K562 (cell line): ENCODE results near the gene C6orf47. TPM values are rescaled to one million over a fixed set of nuclear protein-coding genes. Genes with fewer than 3 reads are reported as not detected.

ENCODE experiments used
- DACH1 ChIP-seq: fragments of 450-650 bp; IDR thresholded peaks from 2 replicates; pipeline ENCODE4 v1.6.1; 2018; ENCODE audit not compliant: partially characterized antibody
- NFRKB ChIP-seq: fragments of 450-650 bp; IDR thresholded peaks from 2 replicates; pipeline ENCODE4 v1.6.1; 2016; ENCODE audit warnings: low read depth
- PTTG1 ChIP-seq: fragments of 450-650 bp; IDR thresholded peaks from 2 replicates; pipeline ENCODE4 v1.6.1; 2016; ENCODE audit warnings: low read depth, mild to moderate bottlenecking, missing genetic modification characterization, missing compliant biosample characterization
- SIX5 ChIP-seq, 2 experiments: IDR thresholded peaks; 2 replicates each; pipeline ENCODE4 v1.6.1; 2011; ENCODE audit warnings: low read length in 2 of 2, borderline replicate concordance in 1 of 2, low read depth in 1 of 2, mild to moderate bottlenecking in 1 of 2, moderate library complexity in 1 of 2; ENCODE audit not compliant: insufficient read depth in 1 of 2
- TOE1 ChIP-seq, 2 experiments: fragments of 450-650 bp in 1 of 2; sonication (generic) in 1 of 2; formaldehyde crosslinking in 1 of 2; IDR thresholded peaks; 2 replicates each; pipeline versions ENCODE4 v1.7.1 to v1.8.0; 2016 to 2022; ENCODE audit warnings: borderline replicate concordance in 2 of 2, mild to moderate bottlenecking in 2 of 2, antibody characterized with exemption in 1 of 2, inconsistent platforms in 1 of 2, low read depth in 1 of 2, missing genetic modification reagents in 1 of 2, moderate library complexity in 1 of 2
- ZBTB8A ChIP-seq: fragments of 450-650 bp; IDR thresholded peaks from 2 replicates; pipeline ENCODE4 v1.6.1; 2018; ENCODE audit warnings: mild to moderate bottlenecking, moderate library complexity; ENCODE audit not compliant: partially characterized antibody
- ZNF445 ChIP-seq: fragments of 250-450 bp; sonication (Bioruptor Pico); IDR thresholded peaks from 2 replicates; pipeline ENCODE4 v1.4.0; 2020; ENCODE audit warnings: low read depth, mild to moderate bottlenecking, moderate library complexity
- ZNF695 ChIP-seq: fragments of 450-650 bp; formaldehyde crosslinking; IDR thresholded peaks from 2 replicates; pipeline ENCODE4 v1.4.0; 2020; ENCODE audit warnings: mild to moderate bottlenecking, moderate library complexity
- polyA plus RNA-seq, 8 experiments: library from polyadenylated mRNA; depleted of rRNA in 4 of 8; stranded (reverse) in 5 of 8; unstranded in 3 of 8; fragments of >200 nt; fragmentation: Nextera tagmentation in 2 of 8; fragmentation: Illumina TruSeq in 1 of 8; extraction: Ambion mirVana in 2 of 8; extraction: Trizol in 1 of 8; gene quantifications; 2 replicates each; pipeline versions ENCODE4 v1.2.1 to v1.2.3, GENCODE V29; 2011 to 2014; ENCODE audit warnings: inconsistent platforms in 1 of 8, missing spikeins in 1 of 8
- total RNA-seq, 7 experiments: library from RNA; depleted of rRNA in 6 of 7; stranded (reverse); fragments of >200 nt in 6 of 7; fragmentation: Illumina TruSeq in 2 of 7; extraction: Trizol in 2 of 7; gene quantifications; 2 replicates each; pipeline versions ENCODE4 v1.2.1 to v1.2.3, GENCODE V29; 2011 to 2021; ENCODE audit warnings: low replicate concordance in 1 of 7
- TF ChIP-seq, protein P1 (sequence below): fragments of 450-650 bp; IDR thresholded peaks from 2 replicates; pipeline ENCODE4 v1.6.1; 2016; ENCODE audit warnings: mild to moderate bottlenecking, moderate library complexity
- TF ChIP-seq, protein P2 (sequence below): sonication (generic); formaldehyde crosslinking; IDR thresholded peaks from 2 replicates; pipeline ENCODE4 v1.8.1; 2022; ENCODE audit warnings: missing genetic modification reagents
- TF ChIP-seq, protein P3 (sequence below): fragments of 450-650 bp; formaldehyde crosslinking; IDR thresholded peaks from 2 replicates; pipeline ENCODE4 v1.4.0; 2022; ENCODE audit warnings: mild to moderate bottlenecking, moderate library complexity

Gene C6orf47
- total and polyA plus RNA-seq, 9 of the 15 experiments (the other 6 are each of a cell fraction or from before 2014, with no cell fraction given) = 0.14 to 43.8 (median 27.0) TPM

DNA sequence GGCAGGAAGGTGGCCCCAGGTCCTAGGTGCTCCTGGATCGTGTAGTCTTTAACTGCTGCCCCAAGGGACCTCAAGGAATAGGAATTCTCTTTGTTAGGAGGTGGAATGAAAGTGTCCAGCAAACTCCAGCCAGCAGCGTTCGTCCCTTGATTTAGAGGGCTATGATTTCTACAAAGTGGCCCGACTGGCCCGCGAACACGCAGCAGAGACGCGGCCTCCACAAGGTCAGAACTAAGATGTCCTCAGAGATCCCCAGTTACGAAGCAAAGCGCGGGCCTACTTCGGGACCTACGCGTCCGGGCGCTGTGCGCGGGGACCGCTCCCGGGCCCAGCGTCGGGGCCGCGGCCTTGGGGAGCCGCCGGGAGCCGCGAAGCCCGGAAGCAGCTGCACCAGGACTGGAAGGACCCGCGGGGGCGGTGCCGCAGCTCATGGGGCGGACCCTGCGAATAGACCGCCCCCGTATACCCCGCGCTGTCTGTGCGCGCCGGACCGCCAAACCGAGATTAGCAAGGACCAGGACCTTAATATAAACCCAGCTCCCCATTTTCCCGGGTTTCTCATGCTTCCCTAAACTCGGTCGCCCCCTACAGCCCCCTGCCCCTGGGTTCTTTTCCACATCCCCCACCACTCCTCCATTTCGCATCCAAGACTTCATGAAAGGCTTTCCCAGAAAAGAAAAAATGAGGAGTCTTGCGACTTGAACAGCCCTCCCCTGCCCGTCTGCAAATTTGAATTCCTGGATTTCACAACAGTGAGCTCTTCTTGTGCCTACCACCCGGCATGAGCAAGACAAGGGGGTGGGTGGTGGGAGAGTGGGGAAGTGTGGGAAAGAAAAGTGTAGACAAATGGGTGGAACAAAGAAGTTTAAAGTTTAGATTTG lies at the start of gene C6orf47 (continued):
- TF ChIP-seq, protein P1, sequence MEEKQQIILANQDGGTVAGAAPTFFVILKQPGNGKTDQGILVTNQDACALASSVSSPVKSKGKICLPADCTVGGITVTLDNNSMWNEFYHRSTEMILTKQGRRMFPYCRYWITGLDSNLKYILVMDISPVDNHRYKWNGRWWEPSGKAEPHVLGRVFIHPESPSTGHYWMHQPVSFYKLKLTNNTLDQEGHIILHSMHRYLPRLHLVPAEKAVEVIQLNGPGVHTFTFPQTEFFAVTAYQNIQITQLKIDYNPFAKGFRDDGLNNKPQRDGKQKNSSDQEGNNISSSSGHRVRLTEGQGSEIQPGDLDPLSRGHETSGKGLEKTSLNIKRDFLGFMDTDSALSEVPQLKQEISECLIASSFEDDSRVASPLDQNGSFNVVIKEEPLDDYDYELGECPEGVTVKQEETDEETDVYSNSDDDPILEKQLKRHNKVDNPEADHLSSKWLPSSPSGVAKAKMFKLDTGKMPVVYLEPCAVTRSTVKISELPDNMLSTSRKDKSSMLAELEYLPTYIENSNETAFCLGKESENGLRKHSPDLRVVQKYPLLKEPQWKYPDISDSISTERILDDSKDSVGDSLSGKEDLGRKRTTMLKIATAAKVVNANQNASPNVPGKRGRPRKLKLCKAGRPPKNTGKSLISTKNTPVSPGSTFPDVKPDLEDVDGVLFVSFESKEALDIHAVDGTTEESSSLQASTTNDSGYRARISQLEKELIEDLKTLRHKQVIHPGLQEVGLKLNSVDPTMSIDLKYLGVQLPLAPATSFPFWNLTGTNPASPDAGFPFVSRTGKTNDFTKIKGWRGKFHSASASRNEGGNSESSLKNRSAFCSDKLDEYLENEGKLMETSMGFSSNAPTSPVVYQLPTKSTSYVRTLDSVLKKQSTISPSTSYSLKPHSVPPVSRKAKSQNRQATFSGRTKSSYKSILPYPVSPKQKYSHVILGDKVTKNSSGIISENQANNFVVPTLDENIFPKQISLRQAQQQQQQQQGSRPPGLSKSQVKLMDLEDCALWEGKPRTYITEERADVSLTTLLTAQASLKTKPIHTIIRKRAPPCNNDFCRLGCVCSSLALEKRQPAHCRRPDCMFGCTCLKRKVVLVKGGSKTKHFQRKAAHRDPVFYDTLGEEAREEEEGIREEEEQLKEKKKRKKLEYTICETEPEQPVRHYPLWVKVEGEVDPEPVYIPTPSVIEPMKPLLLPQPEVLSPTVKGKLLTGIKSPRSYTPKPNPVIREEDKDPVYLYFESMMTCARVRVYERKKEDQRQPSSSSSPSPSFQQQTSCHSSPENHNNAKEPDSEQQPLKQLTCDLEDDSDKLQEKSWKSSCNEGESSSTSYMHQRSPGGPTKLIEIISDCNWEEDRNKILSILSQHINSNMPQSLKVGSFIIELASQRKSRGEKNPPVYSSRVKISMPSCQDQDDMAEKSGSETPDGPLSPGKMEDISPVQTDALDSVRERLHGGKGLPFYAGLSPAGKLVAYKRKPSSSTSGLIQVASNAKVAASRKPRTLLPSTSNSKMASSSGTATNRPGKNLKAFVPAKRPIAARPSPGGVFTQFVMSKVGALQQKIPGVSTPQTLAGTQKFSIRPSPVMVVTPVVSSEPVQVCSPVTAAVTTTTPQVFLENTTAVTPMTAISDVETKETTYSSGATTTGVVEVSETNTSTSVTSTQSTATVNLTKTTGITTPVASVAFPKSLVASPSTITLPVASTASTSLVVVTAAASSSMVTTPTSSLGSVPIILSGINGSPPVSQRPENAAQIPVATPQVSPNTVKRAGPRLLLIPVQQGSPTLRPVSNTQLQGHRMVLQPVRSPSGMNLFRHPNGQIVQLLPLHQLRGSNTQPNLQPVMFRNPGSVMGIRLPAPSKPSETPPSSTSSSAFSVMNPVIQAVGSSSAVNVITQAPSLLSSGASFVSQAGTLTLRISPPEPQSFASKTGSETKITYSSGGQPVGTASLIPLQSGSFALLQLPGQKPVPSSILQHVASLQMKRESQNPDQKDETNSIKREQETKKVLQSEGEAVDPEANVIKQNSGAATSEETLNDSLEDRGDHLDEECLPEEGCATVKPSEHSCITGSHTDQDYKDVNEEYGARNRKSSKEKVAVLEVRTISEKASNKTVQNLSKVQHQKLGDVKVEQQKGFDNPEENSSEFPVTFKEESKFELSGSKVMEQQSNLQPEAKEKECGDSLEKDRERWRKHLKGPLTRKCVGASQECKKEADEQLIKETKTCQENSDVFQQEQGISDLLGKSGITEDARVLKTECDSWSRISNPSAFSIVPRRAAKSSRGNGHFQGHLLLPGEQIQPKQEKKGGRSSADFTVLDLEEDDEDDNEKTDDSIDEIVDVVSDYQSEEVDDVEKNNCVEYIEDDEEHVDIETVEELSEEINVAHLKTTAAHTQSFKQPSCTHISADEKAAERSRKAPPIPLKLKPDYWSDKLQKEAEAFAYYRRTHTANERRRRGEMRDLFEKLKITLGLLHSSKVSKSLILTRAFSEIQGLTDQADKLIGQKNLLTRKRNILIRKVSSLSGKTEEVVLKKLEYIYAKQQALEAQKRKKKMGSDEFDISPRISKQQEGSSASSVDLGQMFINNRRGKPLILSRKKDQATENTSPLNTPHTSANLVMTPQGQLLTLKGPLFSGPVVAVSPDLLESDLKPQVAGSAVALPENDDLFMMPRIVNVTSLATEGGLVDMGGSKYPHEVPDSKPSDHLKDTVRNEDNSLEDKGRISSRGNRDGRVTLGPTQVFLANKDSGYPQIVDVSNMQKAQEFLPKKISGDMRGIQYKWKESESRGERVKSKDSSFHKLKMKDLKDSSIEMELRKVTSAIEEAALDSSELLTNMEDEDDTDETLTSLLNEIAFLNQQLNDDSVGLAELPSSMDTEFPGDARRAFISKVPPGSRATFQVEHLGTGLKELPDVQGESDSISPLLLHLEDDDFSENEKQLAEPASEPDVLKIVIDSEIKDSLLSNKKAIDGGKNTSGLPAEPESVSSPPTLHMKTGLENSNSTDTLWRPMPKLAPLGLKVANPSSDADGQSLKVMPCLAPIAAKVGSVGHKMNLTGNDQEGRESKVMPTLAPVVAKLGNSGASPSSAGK = no peak
- TF ChIP-seq PTTG1 (tag) = no peak
- TF ChIP-seq TOE1 (IDR thresholded peaks at IDR 0.05; ENCODE audit: borderline replicate concordance) = no peak
- TF ChIP-seq TOE1 (CRISPR knock-in tag; IDR thresholded peaks at IDR 0.05; ENCODE audit: borderline replicate concordance, low read depth) = no peak; the same call in 1 of the 2 replicates
- 0 out of 4 replicates have a peak, but pooled peaks of 1 of the 2 experiments have one; percentile 2 for TF ChIP-seq SIX5 (IDR thresholded peaks at IDR 0.05; ENCODE audit: borderline replicate concordance in 1 of 2, insufficient read depth in 1 of 2, low read depth in 1 of 2, low read length in 2 of 2)
- TF ChIP-seq, protein P2, sequence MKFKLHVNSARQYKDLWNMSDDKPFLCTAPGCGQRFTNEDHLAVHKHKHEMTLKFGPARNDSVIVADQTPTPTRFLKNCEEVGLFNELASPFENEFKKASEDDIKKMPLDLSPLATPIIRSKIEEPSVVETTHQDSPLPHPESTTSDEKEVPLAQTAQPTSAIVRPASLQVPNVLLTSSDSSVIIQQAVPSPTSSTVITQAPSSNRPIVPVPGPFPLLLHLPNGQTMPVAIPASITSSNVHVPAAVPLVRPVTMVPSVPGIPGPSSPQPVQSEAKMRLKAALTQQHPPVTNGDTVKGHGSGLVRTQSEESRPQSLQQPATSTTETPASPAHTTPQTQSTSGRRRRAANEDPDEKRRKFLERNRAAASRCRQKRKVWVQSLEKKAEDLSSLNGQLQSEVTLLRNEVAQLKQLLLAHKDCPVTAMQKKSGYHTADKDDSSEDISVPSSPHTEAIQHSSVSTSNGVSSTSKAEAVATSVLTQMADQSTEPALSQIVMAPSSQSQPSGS = no peak
- TF ChIP-seq DACH1 = no peak
- TF ChIP-seq, protein P3, sequence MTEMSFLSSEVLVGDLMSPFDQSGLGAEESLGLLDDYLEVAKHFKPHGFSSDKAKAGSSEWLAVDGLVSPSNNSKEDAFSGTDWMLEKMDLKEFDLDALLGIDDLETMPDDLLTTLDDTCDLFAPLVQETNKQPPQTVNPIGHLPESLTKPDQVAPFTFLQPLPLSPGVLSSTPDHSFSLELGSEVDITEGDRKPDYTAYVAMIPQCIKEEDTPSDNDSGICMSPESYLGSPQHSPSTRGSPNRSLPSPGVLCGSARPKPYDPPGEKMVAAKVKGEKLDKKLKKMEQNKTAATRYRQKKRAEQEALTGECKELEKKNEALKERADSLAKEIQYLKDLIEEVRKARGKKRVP (CRISPR knock-in tag) = peak; percentile 71
- TF ChIP-seq ZBTB8A = no peak
- TF ChIP-seq NFRKB = 0 out of 2 replicates have a peak, but pooled peaks have one; percentile 0
- peak; percentile 52; the same call in 1 of the 2 replicates for TF ChIP-seq ZNF445 (CRISPR knock-in tag)
- peak; percentile 78; the same call in 1 of the 2 replicates for TF ChIP-seq ZNF695 (CRISPR knock-in tag)
